ENCODE data around the gene COX14.
"Not testable (repeated sequence)": the region's sequence is repeated elsewhere in the genome, so short reads cannot be mapped to it uniquely, and the experiment has no call there.

The COX14 gene

GRCh38 chr12:50154947-50155346 is 42.9 kb downstream of the COX14 start:
- DNase-seq (ENCODE audit: low read depth), result not testable (repeated sequence)

DNA sequence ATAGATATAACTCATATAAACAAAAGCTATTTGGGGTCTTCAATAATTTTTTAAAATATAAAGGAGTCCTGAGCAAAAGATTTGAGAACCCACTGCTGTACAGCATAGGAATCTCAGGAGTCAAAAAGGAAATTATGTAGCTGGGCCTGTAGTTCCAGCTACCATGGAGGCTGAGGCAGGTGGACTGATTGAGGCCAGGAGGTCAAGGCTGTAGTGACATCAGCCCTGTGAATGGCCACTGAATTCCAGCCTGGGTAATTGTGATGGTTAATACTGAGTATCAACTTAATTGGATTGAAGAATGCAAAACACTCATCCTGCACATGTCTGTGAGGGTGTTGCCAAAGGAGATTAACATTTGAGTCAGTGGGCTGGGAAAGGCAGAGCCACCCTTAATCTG is 44.6 kb downstream of the COX14 start:
- no peak for DNase-seq (ENCODE audit: low read depth)

DNA sequence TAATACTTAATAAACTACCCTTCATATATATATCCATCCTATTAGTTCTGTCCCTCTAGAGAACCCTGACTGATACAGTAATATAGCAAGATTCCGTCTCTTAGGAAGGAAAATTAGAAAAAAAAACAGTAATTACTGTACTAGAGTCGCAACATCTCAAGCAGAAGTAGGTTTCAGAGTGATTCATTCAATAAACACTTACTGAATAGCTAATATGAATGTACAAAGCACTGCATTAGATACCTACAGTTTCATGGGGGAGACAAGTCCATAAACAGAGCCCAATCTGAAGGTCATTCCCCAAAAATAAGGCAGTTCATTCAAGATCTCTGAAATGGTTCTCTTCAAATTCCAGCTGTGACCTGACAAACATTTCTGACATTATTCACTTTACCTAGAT is 45.2 kb downstream of the COX14 start:
- peak; percentile 23 for DNase-seq (ENCODE audit: low read depth)

DNA sequence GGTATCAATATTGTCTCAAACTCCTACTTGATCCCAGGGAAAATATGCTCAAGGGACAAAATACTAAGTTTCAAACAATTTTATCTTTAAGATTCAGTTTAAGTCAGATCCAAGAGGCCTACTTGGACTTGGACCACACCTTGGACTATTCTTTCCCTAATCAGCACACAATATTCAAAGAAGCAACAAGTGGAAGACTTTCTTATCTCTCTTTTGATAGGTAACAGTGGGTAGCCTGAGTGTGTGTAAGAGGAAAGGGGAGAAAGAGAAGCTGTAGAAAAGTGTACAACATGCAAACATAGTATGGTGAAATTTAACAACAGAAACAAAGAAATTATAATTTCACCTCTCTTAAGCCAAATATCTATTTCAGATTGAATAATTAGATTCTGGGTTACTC is 48.6 kb downstream of the COX14 start:
- no peak for DNase-seq (ENCODE audit: low read depth)

DNA sequence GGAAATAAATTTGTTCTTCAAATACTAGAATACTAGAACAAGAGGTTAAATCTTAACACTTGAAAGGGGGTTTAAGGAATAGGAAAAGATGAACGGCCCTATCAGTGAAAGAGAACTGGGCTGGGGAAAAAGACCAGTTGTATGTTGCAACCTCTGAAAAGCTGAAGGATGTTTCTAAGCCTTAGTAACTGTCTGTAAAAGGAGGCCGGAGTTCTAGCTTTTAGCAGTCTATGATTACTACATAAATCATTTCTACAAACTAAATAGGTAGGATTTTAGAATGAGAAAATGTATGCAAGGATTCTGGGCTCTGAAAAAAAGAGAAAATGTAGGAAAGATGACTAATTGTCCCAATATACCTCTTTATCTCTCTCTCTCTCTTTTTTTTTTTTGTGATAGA is 50.2 kb downstream of the COX14 start:
- DNase-seq (ENCODE audit: low read depth), result peak; percentile 91

DNA sequence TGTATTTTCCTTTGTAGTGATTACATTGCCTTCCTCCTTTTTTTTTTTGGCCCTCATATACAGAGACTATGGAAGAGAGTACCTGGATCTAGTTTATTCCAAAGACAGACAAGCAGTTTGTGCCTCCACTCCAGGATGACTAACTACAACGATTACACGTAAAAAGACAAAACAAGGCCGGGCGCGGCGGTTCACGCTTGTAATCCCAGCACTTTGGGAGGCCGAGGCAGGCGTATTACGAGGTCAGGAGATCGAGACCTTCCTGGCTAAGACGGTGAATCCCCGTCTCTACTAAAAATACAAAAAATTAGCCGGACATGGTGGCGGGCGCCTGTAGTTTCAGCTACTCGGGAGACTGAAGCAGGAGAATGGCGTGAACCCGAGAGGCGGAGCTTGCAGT is 52.9 kb downstream of the COX14 start:
- DNase-seq (ENCODE audit: low read depth), result no peak

- no peak for DNase-seq (ENCODE audit: low read depth)
Measured at GRCh38 chr12:50166799-50167048, 54.7 kb downstream of the COX14 start.

DNA sequence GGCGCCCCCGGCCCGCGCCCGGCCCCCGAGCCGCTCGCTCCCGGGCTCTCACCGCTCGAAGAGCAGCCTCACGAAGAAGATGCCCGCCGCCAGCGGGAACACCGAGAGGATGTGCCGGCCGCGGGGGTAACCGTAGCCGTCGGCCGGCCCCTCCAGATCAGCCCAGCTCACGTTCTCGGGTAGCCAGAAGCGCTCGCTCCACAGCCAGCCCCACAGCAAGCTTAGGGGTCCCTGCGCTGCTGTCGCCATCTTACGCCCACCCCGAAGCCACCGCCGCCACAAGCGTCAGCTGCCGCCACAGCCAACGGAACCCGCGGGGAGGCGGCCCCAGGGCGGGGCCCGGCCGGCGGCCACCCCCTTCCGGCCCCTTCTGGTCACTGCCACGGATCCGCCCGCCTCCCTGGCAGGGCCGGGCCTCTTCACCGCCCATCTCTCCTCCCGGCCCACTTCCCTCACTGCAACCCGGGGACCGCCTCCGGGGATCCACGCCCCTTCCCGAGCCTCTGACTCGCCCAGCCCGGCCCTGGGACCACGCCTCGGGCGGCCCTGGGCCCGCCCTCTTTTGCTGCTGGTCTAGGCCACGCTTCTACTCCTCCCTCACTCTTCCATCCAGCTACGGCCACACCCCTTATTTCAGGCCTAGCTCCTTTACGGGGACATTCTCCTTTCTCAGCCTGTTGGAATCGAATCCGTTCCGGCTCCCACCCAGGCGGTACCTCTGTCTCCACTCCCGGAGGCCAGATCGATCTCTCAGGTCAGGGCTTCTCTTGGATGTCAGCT is 55.2 kb downstream of the COX14 start, which contains the start of gene CERS5:
CERS5 (minus strand) TSS at position 321 of the 780 bp plus-strand sequence; CDS start at position 249, 72 bp downstream.
- DNase-seq (ENCODE audit: low read depth), result peak; percentile 98

Data from amniotic epithelial cell (primary cell).